SK-N-SH treated with all-trans-retinoic acid at 6 μM for 48 hours (cell line): ENCODE results near the gene SPOCK1.

Source experiments
- ARNTL ChIP-seq: fragments of 450-650 bp; formaldehyde crosslinking; IDR thresholded peaks from 2 replicates; pipeline ENCODE4 v1.5.0; 2020; ENCODE audit warnings: low read depth, mild to moderate bottlenecking, moderate library complexity, borderline replicate concordance
- CSDC2 ChIP-seq: fragments of 250-450 bp; sonication (Bioruptor Pico); IDR thresholded peaks from 2 replicates; pipeline ENCODE4 v1.5.0; 2020; ENCODE audit warnings: mild to moderate bottlenecking, moderate library complexity
- GLIS3 ChIP-seq: fragments of 250-450 bp; sonication (Bioruptor Pico); IDR thresholded peaks from 2 replicates; pipeline ENCODE4 v1.5.0; 2020; ENCODE audit warnings: mild to moderate bottlenecking, moderate library complexity
- OSR1 ChIP-seq: fragments of 250-450 bp; sonication (Bioruptor Pico); IDR thresholded peaks from 2 replicates; pipeline ENCODE4 v1.8.0; 2022; ENCODE audit warnings: moderate library complexity, mild to moderate bottlenecking, inconsistent platforms
- PPARA ChIP-seq: fragments of 250-450 bp; sonication (Bioruptor Pico); IDR thresholded peaks from 2 replicates; pipeline ENCODE4 v1.5.0; 2020; ENCODE audit warnings: mild to moderate bottlenecking, borderline replicate concordance
- RARB ChIP-seq: fragments of 250-450 bp; sonication (Bioruptor Pico); IDR thresholded peaks from 2 replicates; pipeline ENCODE4 v1.8.0; 2021; ENCODE audit warnings: mild to moderate bottlenecking, moderate library complexity
- SNAI2 ChIP-seq: fragments of 250-450 bp; sonication (Bioruptor Pico); IDR thresholded peaks from 2 replicates; pipeline ENCODE4 v1.5.0; 2020; ENCODE audit warnings: mild to moderate bottlenecking, moderate library complexity
- ZFP3 ChIP-seq: fragments of 250-450 bp; sonication (Bioruptor Pico); IDR thresholded peaks from 2 replicates; pipeline ENCODE4 v1.5.0; 2020; ENCODE audit warnings: mild to moderate bottlenecking, moderate library complexity
- ZFP30 ChIP-seq: fragments of 450-650 bp; formaldehyde crosslinking; IDR thresholded peaks from 2 replicates; pipeline ENCODE4 v1.5.0; 2022; ENCODE audit warnings: mild to moderate bottlenecking, moderate library complexity
- TF ChIP-seq, protein P1 (sequence below): fragments of 250-450 bp; sonication (Bioruptor Pico); IDR thresholded peaks from 2 replicates; pipeline ENCODE4 v1.5.1; 2020; ENCODE audit warnings: low read depth, mild to moderate bottlenecking, moderate library complexity
- TF ChIP-seq, protein P2 (sequence below): fragments of 250-450 bp; sonication (Bioruptor Pico); IDR thresholded peaks from 2 replicates; pipeline ENCODE4 v1.5.1; 2021; ENCODE audit warnings: mild to moderate bottlenecking, moderate library complexity

DNA sequence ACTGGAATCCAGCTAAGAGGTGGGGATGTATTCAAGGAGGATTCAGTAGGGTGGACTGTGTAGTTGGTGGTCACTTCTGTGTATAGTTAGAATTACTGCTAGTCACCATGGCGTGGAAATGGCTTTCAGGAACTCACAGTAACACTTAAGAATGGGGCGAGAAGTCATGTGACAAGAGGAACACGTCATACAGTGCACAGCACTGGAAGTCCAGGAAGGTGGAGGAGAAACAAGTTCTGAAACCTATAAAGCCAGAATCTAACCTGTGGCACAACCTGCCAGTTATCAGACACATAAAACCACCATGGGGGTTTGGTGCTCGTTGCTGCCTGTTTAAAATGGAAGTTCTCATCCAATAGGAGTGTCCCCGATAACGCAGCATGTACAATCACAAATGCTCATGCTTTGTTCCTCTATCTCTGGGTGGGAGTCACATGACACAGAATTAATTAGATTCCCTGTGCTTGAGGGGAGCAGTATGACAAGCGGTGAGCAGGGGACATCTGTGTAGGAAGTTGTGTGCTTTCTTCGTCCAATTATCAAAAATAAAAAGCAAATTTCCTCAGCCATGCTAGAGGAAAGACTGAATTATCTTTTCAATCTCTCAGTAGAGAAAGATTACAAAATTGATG is 193.0 kb downstream of the SPOCK1 start:
- TF ChIP-seq PPARA (CRISPR knock-in tag) (no peak), GLIS3 (no peak), RARB (CRISPR knock-in tag) (no peak), OSR1 (no peak), ZFP30 (CRISPR knock-in tag) (no peak), ZFP3 (no peak), CSDC2 (no peak), SNAI2 (no peak), ARNTL (no peak)
- TF ChIP-seq, protein P1, sequence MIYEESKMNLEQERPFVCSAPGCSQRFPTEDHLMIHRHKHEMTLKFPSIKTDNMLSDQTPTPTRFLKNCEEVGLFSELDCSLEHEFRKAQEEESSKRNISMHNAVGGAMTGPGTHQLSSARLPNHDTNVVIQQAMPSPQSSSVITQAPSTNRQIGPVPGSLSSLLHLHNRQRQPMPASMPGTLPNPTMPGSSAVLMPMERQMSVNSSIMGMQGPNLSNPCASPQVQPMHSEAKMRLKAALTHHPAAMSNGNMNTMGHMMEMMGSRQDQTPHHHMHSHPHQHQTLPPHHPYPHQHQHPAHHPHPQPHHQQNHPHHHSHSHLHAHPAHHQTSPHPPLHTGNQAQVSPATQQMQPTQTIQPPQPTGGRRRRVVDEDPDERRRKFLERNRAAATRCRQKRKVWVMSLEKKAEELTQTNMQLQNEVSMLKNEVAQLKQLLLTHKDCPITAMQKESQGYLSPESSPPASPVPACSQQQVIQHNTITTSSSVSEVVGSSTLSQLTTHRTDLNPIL (CRISPR knock-in tag) = no peak
- TF ChIP-seq, protein P2, sequence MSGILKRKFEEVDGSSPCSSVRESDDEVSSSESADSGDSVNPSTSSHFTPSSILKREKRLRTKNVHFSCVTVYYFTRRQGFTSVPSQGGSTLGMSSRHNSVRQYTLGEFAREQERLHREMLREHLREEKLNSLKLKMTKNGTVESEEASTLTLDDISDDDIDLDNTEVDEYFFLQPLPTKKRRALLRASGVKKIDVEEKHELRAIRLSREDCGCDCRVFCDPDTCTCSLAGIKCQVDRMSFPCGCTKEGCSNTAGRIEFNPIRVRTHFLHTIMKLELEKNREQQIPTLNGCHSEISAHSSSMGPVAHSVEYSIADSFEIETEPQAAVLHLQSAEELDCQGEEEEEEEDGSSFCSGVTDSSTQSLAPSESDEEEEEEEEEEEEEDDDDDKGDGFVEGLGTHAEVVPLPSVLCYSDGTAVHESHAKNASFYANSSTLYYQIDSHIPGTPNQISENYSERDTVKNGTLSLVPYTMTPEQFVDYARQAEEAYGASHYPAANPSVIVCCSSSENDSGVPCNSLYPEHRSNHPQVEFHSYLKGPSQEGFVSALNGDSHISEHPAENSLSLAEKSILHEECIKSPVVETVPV (CRISPR knock-in tag) = no peak
